OCI-LY3 (cell line): ENCODE results near the gene ARMC8.
A peak's percentile ranks its signal among the peaks of the same experiment; 100 is the strongest.

Experiments used
- H2AFZ ChIP-seq: fragments of 200-600, 300-600 bp; shearing (Covaris generic); 2 replicates; pipeline ENCODE4 v1.6.0; 2014; ENCODE audit warnings: antibody characterized with exemption, low read depth, low read length
- H3K27ac ChIP-seq: fragments of 200-600, 300-600 bp; sonication (generic); 2 replicates; pipeline ENCODE4 v1.5.1; 2014; ENCODE audit warnings: mild to moderate bottlenecking, low read length, moderate library complexity, mixed read lengths
- H3K27me3 ChIP-seq: fragments of 200-600, 300-600 bp; sonication (generic); 2 replicates; pipeline ENCODE4 v1.6.1; 2014; ENCODE audit warnings: low read depth, low read length, mixed read lengths
- H3K36me3 ChIP-seq: fragments of 200-600, 300-600 bp; sonication (generic); replicated peaks from 2 replicates; pipeline ENCODE3; 2014; ENCODE audit warnings: low read depth, low read length, mixed read lengths
- H3K4me1 ChIP-seq: fragments of 300-600, 200-600 bp; sonication (generic); 2 replicates; pipeline ENCODE4 v1.6.1; 2014; ENCODE audit warnings: low read length, mixed read lengths
- H3K4me2 ChIP-seq: fragments of 200-600, 300-600 bp; sonication (generic); 2 replicates; pipeline ENCODE4 v1.6.1; 2014; ENCODE audit warnings: low read length, mixed read lengths
- H3K4me3 ChIP-seq: fragments of 300-600, 200-600 bp; sonication (generic); 2 replicates; pipeline ENCODE4 v1.5.1; 2014; ENCODE audit warnings: antibody characterized with exemption, mild to moderate bottlenecking, low read length, moderate library complexity
- H3K79me2 ChIP-seq: fragments of 300-600, 200-600 bp; shearing (Covaris generic); 2 replicates; pipeline ENCODE4 v1.6.1; 2014; ENCODE audit warnings: mild to moderate bottlenecking, low read length, mixed read lengths
- H3K9ac ChIP-seq: fragments of 300-600, 200-600 bp; shearing (Covaris generic); 2 replicates; pipeline ENCODE4 v1.6.0; 2014; ENCODE audit warnings: mild to moderate bottlenecking, low read length, moderate library complexity
- H3K9me3 ChIP-seq: fragments of 200-600, 300-600 bp; shearing (Covaris generic); 2 replicates; pipeline ENCODE4 v1.6.1; 2014; ENCODE audit warnings: low read length, mixed read lengths; ENCODE audit not compliant: insufficient read depth
- H4K20me1 ChIP-seq: fragments of 200-600, 300-600 bp; sonication (generic); 2 replicates; pipeline ENCODE4 v1.6.1; 2016; ENCODE audit warnings: low read length, mixed read lengths; ENCODE audit not compliant: insufficient read depth
- EZH2phosphoT487 ChIP-seq: fragments of 200-600 bp; shearing (Covaris generic); IDR thresholded peaks from 2 replicates; pipeline ENCODE4 v1.6.1; 2018; ENCODE audit warnings: antibody characterized with exemption, mixed run types, low read depth
- TF ChIP-seq, protein P1 (sequence below): fragments of 200-600, 300-600 bp; sonication (generic); IDR thresholded peaks from 2 replicates; pipeline ENCODE4 v1.5.1; 2014; ENCODE audit warnings: antibody characterized with exemption, low read length, low read depth

ARMC8 gene

DNA sequence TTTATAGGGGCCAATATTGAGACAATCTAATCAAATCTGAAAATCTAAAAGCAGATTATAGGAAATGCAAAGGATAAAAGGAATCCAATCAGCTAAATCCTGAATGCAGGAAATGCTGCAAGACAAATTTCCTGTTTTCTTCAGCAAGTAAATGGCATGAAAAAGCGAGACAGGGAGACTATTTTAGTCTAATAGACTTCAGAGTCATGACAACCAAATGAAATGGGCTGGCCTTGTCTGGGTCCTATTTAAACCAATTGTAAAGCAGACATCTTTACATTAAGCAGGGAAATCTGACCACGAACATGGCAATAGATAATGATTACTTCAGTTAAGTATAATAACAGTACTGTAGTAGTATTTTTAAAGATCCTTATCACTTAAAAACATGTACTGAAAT is 14.5 kb upstream of the ARMC8 start:
- no peak overlapping the region for H2AFZ ChIP-seq
- no peaks in the 10 kb centered on the region for H3K9me3 ChIP-seq
- no peak overlapping the region for H3K27ac ChIP-seq
- no peak for TF ChIP-seq EZH2phosphoT487
- TF ChIP-seq, protein P1, sequence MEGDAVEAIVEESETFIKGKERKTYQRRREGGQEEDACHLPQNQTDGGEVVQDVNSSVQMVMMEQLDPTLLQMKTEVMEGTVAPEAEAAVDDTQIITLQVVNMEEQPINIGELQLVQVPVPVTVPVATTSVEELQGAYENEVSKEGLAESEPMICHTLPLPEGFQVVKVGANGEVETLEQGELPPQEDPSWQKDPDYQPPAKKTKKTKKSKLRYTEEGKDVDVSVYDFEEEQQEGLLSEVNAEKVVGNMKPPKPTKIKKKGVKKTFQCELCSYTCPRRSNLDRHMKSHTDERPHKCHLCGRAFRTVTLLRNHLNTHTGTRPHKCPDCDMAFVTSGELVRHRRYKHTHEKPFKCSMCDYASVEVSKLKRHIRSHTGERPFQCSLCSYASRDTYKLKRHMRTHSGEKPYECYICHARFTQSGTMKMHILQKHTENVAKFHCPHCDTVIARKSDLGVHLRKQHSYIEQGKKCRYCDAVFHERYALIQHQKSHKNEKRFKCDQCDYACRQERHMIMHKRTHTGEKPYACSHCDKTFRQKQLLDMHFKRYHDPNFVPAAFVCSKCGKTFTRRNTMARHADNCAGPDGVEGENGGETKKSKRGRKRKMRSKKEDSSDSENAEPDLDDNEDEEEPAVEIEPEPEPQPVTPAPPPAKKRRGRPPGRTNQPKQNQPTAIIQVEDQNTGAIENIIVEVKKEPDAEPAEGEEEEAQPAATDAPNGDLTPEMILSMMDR = no peak
- no peak overlapping the region for H3K4me2 ChIP-seq
- no peak overlapping the region for H3K4me3 ChIP-seq
- H3K79me2 ChIP-seq = peaks cover 14% of the 10 kb centered on the region
- H3K9ac ChIP-seq = no peak overlapping the region
- no peaks in the 10 kb centered on the region for H3K27me3 ChIP-seq
- peaks cover 10% of the 10 kb centered on the region for H3K4me1 ChIP-seq
- H3K36me3 ChIP-seq = peaks cover 3% of the 10 kb centered on the region
- no peaks in the 10 kb centered on the region for H4K20me1 ChIP-seq

DNA sequence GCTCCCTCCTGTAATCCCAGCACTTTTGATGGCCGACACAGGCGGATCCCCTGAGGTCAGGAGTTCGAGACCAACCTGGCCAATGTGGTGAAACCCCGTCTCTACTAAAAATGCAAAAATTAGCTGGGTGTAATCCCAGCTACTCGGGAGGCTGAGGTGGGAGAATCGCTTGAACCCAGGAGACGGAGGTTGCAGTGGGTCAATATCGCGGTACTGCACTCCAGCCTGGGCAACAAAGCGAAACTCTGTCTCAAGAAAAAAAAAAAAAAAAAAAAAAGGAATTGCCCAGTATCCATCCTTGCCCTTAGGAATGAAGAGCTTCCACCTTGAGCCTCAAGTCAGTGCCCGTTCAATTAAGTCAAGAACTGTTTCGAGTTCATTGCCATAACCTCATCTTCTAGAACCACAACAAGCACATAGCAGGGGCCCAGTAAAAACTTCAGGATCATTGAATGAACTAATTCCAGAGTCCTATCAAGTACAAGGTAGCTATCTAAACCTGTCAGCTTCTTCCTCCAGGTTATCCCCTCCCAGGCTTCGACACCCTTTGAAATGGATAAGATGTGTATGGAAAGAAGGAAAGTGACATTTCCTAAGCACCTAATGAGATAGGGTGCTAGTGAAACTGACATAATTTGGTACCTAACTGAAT is 13.2 kb upstream of the ARMC8 start:
- Histone ChIP-seq H3K4me2 (peak overlapping the region; percentile 94), H3K4me1 (peaks cover 10% of the 10 kb centered on the region), H3K36me3 (peaks cover 3% of the 10 kb centered on the region), H3K4me3 (peak overlapping the region; percentile 88), H3K9me3 (no peaks in the 10 kb centered on the region), H4K20me1 (no peaks in the 10 kb centered on the region), H2AFZ (peak overlapping the region; percentile 97), H3K9ac (peak overlapping the region; percentile 72), H3K27ac (peak overlapping the region; percentile 54), H3K27me3 (no peaks in the 10 kb centered on the region), H3K79me2 (peaks cover 14% of the 10 kb centered on the region)
- no peak for TF ChIP-seq EZH2phosphoT487
- TF ChIP-seq, protein P1 = no peak

DNA sequence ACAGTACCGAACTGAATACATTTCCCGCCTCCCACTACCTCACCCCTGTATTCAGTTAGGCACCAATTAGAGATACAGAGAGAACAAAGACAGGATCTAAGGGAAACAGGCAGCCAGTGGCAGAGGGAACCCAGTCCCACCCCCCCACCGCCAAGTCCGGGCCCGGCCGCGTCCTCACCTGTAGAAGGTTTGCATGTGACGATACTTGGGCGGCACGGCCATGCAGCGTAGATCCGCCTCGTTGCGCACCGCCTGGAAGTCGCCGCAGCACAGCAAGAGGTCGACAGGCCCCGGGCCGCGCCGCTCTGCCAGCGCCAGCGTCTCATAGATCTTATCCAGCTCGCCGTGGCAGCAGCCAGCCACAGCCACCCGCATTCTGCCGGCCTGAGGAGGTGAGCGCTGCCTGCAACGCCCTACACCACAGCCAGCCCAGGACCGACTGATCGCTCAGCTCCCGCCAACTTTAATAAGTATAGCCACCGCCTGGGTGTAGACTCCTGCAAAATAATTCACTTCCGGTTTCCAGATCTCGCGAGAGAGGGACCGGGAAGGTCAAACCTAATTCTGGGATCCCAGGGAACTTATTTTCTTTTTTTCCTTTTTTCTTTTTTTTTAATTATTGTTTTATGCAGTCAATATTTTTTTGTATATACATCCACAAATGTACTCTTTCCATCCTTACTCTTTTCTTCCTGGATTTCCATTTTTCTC is 12.5 kb upstream of the ARMC8 start, which contains the start of gene DBR1:
DBR1 (minus strand) TSS at position 501 of the 711 bp plus-strand sequence; CDS start at position 375, 126 bp downstream.
- Histone ChIP-seq H3K36me3 (peaks cover 3% of the 10 kb centered on the region), H3K9me3 (no peaks in the 10 kb centered on the region), H3K4me1 (peaks cover 10% of the 10 kb centered on the region), H2AFZ (peak within 1 kb of the TSS; percentile 97), H3K4me2 (peak within 1 kb of the TSS; percentile 94), H3K27ac (peak within 1 kb of the TSS; percentile 54), H3K27me3 (0 out of 2 replicates have a peak, but pooled peaks cover 2% of the 10 kb centered on the region), H4K20me1 (no peaks in the 10 kb centered on the region), H3K4me3 (peak within 1 kb of the TSS; percentile 88), H3K79me2 (peaks cover 14% of the 10 kb centered on the region), H3K9ac (peak within 1 kb of the TSS; percentile 72)
- TF ChIP-seq, protein P1 = no peak
- TF ChIP-seq EZH2phosphoT487 = no peak

DNA sequence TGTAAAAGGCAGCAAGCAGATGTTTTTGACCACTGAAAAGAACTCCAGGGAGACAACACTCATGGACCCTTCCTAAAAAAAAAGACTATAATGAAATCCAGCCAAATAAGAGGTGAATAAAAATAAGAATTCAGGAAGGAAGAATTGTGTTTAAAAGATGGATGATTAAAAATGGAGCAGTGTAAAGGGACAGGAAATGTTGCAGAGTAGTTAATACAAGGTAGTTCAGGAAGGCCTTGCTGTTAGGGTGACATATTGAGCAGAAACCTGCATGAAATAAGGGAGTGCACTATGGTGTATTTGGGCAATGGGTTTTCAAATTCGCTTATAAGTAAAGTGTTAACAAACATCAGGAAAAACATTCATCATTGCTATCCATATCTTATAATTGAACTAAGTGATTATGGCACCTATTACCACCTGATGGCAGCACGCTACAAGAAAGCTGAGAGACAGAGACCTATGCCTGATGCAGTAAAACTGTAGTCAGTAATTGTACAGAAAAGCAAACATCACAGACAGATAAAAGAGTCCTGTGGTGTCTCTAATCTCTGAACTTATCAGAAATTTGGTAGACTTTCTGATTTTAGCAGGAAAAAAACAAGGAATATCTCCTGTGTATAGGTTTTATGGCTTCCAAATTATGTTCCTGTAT is 6.6 kb upstream of the ARMC8 start:
- Histone ChIP-seq H3K4me1 (peaks cover 8% of the 10 kb centered on the region; the same call in 1 of the 2 replicates), H3K36me3 (no peaks in the 10 kb centered on the region), H3K9ac (no peak overlapping the region), H2AFZ (no peak overlapping the region), H3K4me2 (no peak overlapping the region), H3K27me3 (peaks cover 15% of the 10 kb centered on the region; the same call in 1 of the 2 replicates), H4K20me1 (no peaks in the 10 kb centered on the region), H3K27ac (no peak overlapping the region), H3K4me3 (no peak overlapping the region), H3K9me3 (no peaks in the 10 kb centered on the region), H3K79me2 (no peaks in the 10 kb centered on the region)
- no peak for TF ChIP-seq EZH2phosphoT487
- TF ChIP-seq, protein P1 = peak; percentile 70
